Fibroblast of skin of scalp (primary cell): ENCODE measurements around the gene FGGY.
"Not testable (repeated sequence)": the region's sequence is repeated elsewhere in the genome, so short reads cannot be mapped to it uniquely, and the experiment has no call there.

ENCODE experiments used
- DNase-seq: peaks from one replicate; pipeline ENCODE4 v3.0.0-alpha.2; 2013

FGGY gene

GRCh38 chr1:59452026-59452425 is 155.1 kb downstream of the FGGY start:
- DNase-seq, result no peak

- DNase-seq, result no peak
Measured at GRCh38 chr1:59452559-59452958, 155.7 kb downstream of the FGGY start.

- DNase-seq, result no peak
Measured at GRCh38 chr1:59453297-59453968, 156.5 kb downstream of the FGGY start.

- DNase-seq, result peak; percentile 59
Measured at GRCh38 chr1:59455206-59455605, 158.3 kb downstream of the FGGY start.

GRCh38 chr1:59457786-59458185 is 160.9 kb downstream of the FGGY start:
- no peak for DNase-seq

GRCh38 chr1:59458884-59459283 is 162.0 kb downstream of the FGGY start:
- DNase-seq, result no peak

GRCh38 chr1:59462942-59463341 is 166.0 kb downstream of the FGGY start:
- DNase-seq, result not testable (repeated sequence)

- not testable (repeated sequence) for DNase-seq
Measured at GRCh38 chr1:59465478-59465877, 168.6 kb downstream of the FGGY start.

- no peak for DNase-seq
Measured at GRCh38 chr1:59468828-59469428, 172.0 kb downstream of the FGGY start.

- DNase-seq, result not testable (repeated sequence)
Measured at GRCh38 chr1:59471991-59472570, 175.2 kb downstream of the FGGY start.

GRCh38 chr1:59473831-59474230 is 176.9 kb downstream of the FGGY start:
- no peak for DNase-seq

- DNase-seq, result no peak
Measured at GRCh38 chr1:59474496-59474895, 177.6 kb downstream of the FGGY start.

- DNase-seq, result peak; percentile 20
Measured at GRCh38 chr1:59475737-59476136, 178.8 kb downstream of the FGGY start.

- peak; percentile 51 for DNase-seq
Measured at GRCh38 chr1:59477286-59477685, 180.4 kb downstream of the FGGY start.

GRCh38 chr1:59477867-59478266 is 181.0 kb downstream of the FGGY start:
- DNase-seq, result no peak

- DNase-seq, result no peak
Measured at GRCh38 chr1:59478822-59479221, 181.9 kb downstream of the FGGY start.

- no peak for DNase-seq
Measured at GRCh38 chr1:59480188-59480888, 183.4 kb downstream of the FGGY start.

GRCh38 chr1:59481881-59482505 is 185.1 kb downstream of the FGGY start:
- DNase-seq, result peak; percentile 40

GRCh38 chr1:59482986-59483385 is 186.1 kb downstream of the FGGY start:
- no peak for DNase-seq

GRCh38 chr1:59484096-59484495 is 187.2 kb downstream of the FGGY start:
- DNase-seq, result peak; percentile 92

- no peak for DNase-seq
Measured at GRCh38 chr1:59485171-59485570, 188.3 kb downstream of the FGGY start.

- DNase-seq, result no peak
Measured at GRCh38 chr1:59485949-59486348, 189.1 kb downstream of the FGGY start.

GRCh38 chr1:59486615-59487014 is 189.7 kb downstream of the FGGY start:
- DNase-seq, result peak; percentile 53
